GM13977 (cell line): ENCODE measurements around the gene PCDHGA11.
"Not testable (repeated sequence)": the region's sequence is repeated elsewhere in the genome, so short reads cannot be mapped to it uniquely, and the experiment has no call there.

Source experiments
- DNase-seq: peaks from one replicate; pipeline ENCODE4 v3.0.0; 2012; ENCODE audit warnings: low spot score
- CTCF ChIP-seq: IDR thresholded peaks from 2 replicates; pipeline ENCODE4 v1.5.1; 2012; ENCODE audit warnings: mild to moderate bottlenecking, control low read depth; ENCODE audit not compliant: insufficient read depth; ENCODE audit errors: extremely low read depth, missing control alignments
- in situ Hi-C: fragments of 300-500 bp; cut with MboI; formaldehyde crosslinking; loops from one replicate; pipeline ENCODE4 v1.12.0; 2022; ENCODE audit warnings: low sequenced_read_pairs, low pct_unique_long_range_greater_than_20kb, mixed read lengths, inconsistent platforms; ENCODE audit not compliant: unreplicated experiment

The PCDHGA11 gene

GRCh38 chr5:141393267-141393666 is 27.6 kb upstream of the PCDHGA11 start:
- no peak for DNase-seq
- TF ChIP-seq CTCF = no peak
- in situ Hi-C loops = no loop called here

GRCh38 chr5:141394401-141395187 is 26.3 kb upstream of the PCDHGA11 start:
- in situ Hi-C loops, DNase-seq: not testable (repeated sequence)

GRCh38 chr5:141397756-141398551 is 22.9 kb upstream of the PCDHGA11 start, which contains the start of gene PCDHGB5:
TSS of gene PCDHGB5 (plus strand) at chr5:141397947. CDS start at chr5:141398128, 181 bp downstream.
- DNase-seq, in situ Hi-C loops: not testable (repeated sequence)

GRCh38 chr5:141398608-141399007 is 22.2 kb upstream of the PCDHGA11 start:
- in situ Hi-C loops = no loop called here
- DNase-seq = no peak
- no peak for TF ChIP-seq CTCF

More at GRCh38 chr5:141397756-141398551, 22.9 kb upstream of the PCDHGA11 start, which contains the start of gene PCDHGB5:
- peak; percentile 59 for TF ChIP-seq CTCF

GRCh38 chr5:141399555-141400258 is 21.1 kb upstream of the PCDHGA11 start:
- in situ Hi-C loops = no loop called here
- DNase-seq = no peak
- TF ChIP-seq CTCF = no peak

- DNase-seq = peak; percentile 68
- TF ChIP-seq CTCF = peak; percentile 41
- in situ Hi-C loops = no loop called here
Observed at GRCh38 chr5:141402553-141403243, 18.2 kb upstream of the PCDHGA11 start, which contains the start of gene PCDHGA9. TSS of gene PCDHGA9 (plus strand) at chr5:141402778. CDS start at chr5:141402953, 175 bp downstream.
